ENCODE results near the gene WLS.
"Not testable (repeated sequence)": the region's sequence is repeated elsewhere in the genome, so short reads cannot be mapped to it uniquely, and the experiment has no call there.

WLS gene

GRCh38 chr1:68168545-68169171, 63.7 kb downstream of the WLS start:
- no peak for DNase-seq

GRCh38 chr1:68167211-68167610, 65.1 kb downstream of the WLS start:
- DNase-seq = no peak

- no peak for DNase-seq
These were observed 66.0 kb downstream of the WLS start for GRCh38 chr1:68166348-68166747.

GRCh38 chr1:68165665-68166064, 66.7 kb downstream of the WLS start:
- DNase-seq = no peak

GRCh38 chr1:68164918-68165317, 67.4 kb downstream of the WLS start:
- no peak for DNase-seq

- no peak for DNase-seq
These were observed 69.1 kb downstream of the WLS start for GRCh38 chr1:68163220-68163619.

GRCh38 chr1:68162761-68163160, 69.6 kb downstream of the WLS start:
- no peak for DNase-seq

GRCh38 chr1:68161672-68162071, 70.7 kb downstream of the WLS start:
- DNase-seq = not testable (repeated sequence)

- not testable (repeated sequence) for DNase-seq
These were observed 71.4 kb downstream of the WLS start for GRCh38 chr1:68160935-68161334.

- no peak for DNase-seq
These were observed 72.3 kb downstream of the WLS start for GRCh38 chr1:68160021-68160420.

- no peak for DNase-seq
These were observed 73.5 kb downstream of the WLS start for GRCh38 chr1:68158837-68159236.

GRCh38 chr1:68157416-68157815, 74.9 kb downstream of the WLS start:
- no peak for DNase-seq

- no peak for DNase-seq
These were observed 80.6 kb downstream of the WLS start for GRCh38 chr1:68151690-68152089.

GRCh38 chr1:68149907-68150306, 82.4 kb downstream of the WLS start:
- no peak for DNase-seq

GRCh38 chr1:68149110-68149798, 83.1 kb downstream of the WLS start:
- DNase-seq = no peak

- DNase-seq = no peak
These were observed 83.7 kb downstream of the WLS start for GRCh38 chr1:68148631-68149030.

GRCh38 chr1:68147534-68148171, 84.7 kb downstream of the WLS start:
- no peak for DNase-seq

- no peak for DNase-seq
These were observed 86.8 kb downstream of the WLS start for GRCh38 chr1:68145418-68146126.

- no peak for DNase-seq
These were observed 87.5 kb downstream of the WLS start for GRCh38 chr1:68144856-68145255.

GRCh38 chr1:68143633-68144032, 88.7 kb downstream of the WLS start:
- no peak for DNase-seq

GRCh38 chr1:68142461-68142860, 89.9 kb downstream of the WLS start:
- DNase-seq = no peak

- no peak for DNase-seq
These were observed 90.3 kb downstream of the WLS start for GRCh38 chr1:68142036-68142435.

Data from anterior cingulate cortex (tissue), 58 donors.